HFFc6 (cell line): ENCODE measurements around the gene RBP5. TPM values are rescaled to one million over a fixed set of nuclear protein-coding genes. Genes with fewer than 3 reads are reported as not detected.

Experiments
- DNase-seq: peaks from one replicate; pipeline ENCODE4 v3.0.0-alpha.2; 2018
- H3K27ac Mint-ChIP-seq: 2 replicates; pipeline ENCODE4 v1.8.0; 2020; ENCODE audit warnings: mild to moderate bottlenecking, mixed read lengths
- H3K27me3 Mint-ChIP-seq: 2 replicates; pipeline ENCODE4 v1.8.0; 2021; ENCODE audit warnings: mild to moderate bottlenecking, moderate library complexity, mixed read lengths; ENCODE audit not compliant: insufficient read depth
- H3K36me3 Mint-ChIP-seq: 2 replicates; pipeline ENCODE4 v1.8.0; 2021; ENCODE audit warnings: low read depth, mixed read lengths
- H3K4me1 Mint-ChIP-seq: 2 replicates; pipeline ENCODE4 v1.8.0; 2020; ENCODE audit warnings: low read depth, mixed read lengths
- H3K4me3 Mint-ChIP-seq: 2 replicates; pipeline ENCODE4 v1.8.0; 2020; ENCODE audit warnings: mild to moderate bottlenecking, moderate library complexity, mixed read lengths
- H3K9me3 Mint-ChIP-seq: 2 replicates; pipeline ENCODE4 v1.8.0; 2020; ENCODE audit warnings: mild to moderate bottlenecking, mixed read lengths
- CTCF ChIP-seq: fragments of 200-600 bp; sonication (generic); IDR thresholded peaks from 2 replicates; pipeline ENCODE4 v1.5.0; 2021; ENCODE audit warnings: antibody characterized with exemption, mild to moderate bottlenecking
- total RNA-seq, 6 experiments: library from RNA; stranded (reverse); fragmentation: NEBNext Ultra II Directional; extraction: Animal tissue kit (Norgen Biotek cat#: 25700); gene quantifications; 2 replicates in 1 of 6; 3 replicates in 5 of 6; pipeline ENCODE4 v1.2.3, GENCODE V29; 2021

Gene RBP5
- total RNA-seq, 6 experiments from 2014 or later, result not detected

- H3K36me3 Mint-ChIP-seq, result peaks cover 20% of the 10 kb centered on the region
- no peak overlapping the region for H3K27ac Mint-ChIP-seq
Observed at GRCh38 chr12:7136071-7136470, 7.4 kb upstream of the RBP5 start.

GRCh38 chr12:7134396-7135166 lies 5.9 kb upstream of the RBP5 start:
- no peaks in the 10 kb centered on the region for H3K9me3 Mint-ChIP-seq
- TF ChIP-seq CTCF, result no peak
- H3K36me3 Mint-ChIP-seq, result peaks cover 20% of the 10 kb centered on the region
- H3K27ac Mint-ChIP-seq, result no peak overlapping the region
- H3K4me3 Mint-ChIP-seq, result no peak overlapping the region
- no peak for DNase-seq
- peaks cover 9% of the 10 kb centered on the region for H3K4me1 Mint-ChIP-seq
- H3K27me3 Mint-ChIP-seq, result no peaks in the 10 kb centered on the region; the same call in 1 of the 2 replicates

More at GRCh38 chr12:7136071-7136470, 7.4 kb upstream of the RBP5 start:
- DNase-seq, result no peak
- Mint-ChIP-seq H3K9me3 (no peaks in the 10 kb centered on the region), H3K27me3 (no peaks in the 10 kb centered on the region; the same call in none of the 2 replicates), H3K4me3 (no peak overlapping the region), H3K4me1 (peaks cover 2% of the 10 kb centered on the region)
- no peak for TF ChIP-seq CTCF

GRCh38 chr12:7131502-7131866 lies 2.8 kb upstream of the RBP5 start:
- Mint-ChIP-seq H3K36me3 (peaks cover 14% of the 10 kb centered on the region), H3K27ac (no peak overlapping the region; the same call in 1 of the 2 replicates), H3K4me1 (peaks cover 17% of the 10 kb centered on the region), H3K27me3 (peaks cover 1% of the 10 kb centered on the region; the same call in 1 of the 2 replicates), H3K9me3 (no peaks in the 10 kb centered on the region), H3K4me3 (peak overlapping the region; percentile 86)
- no peak for DNase-seq
- no peak for TF ChIP-seq CTCF

- no peak for TF ChIP-seq CTCF
- peak; percentile 31 for DNase-seq
Observed at GRCh38 chr12:7130701-7131501, 2.2 kb upstream of the RBP5 start.

GRCh38 chr12:7129872-7130691 lies 1.4 kb upstream of the RBP5 start, which contains the start of gene CLSTN3:
Gene CLSTN3, plus strand, starts transcription at chr12:7130371. Its CDS starts 278 bp downstream, at chr12:7130649.
- no peak for TF ChIP-seq CTCF
- Mint-ChIP-seq H3K36me3 (peaks cover 7% of the 10 kb centered on the region), H3K9me3 (no peaks in the 10 kb centered on the region), H3K27me3 (peaks cover 1% of the 10 kb centered on the region; the same call in 1 of the 2 replicates), H3K27ac (peak within 1 kb of the TSS; percentile 42), H3K4me1 (peaks cover 17% of the 10 kb centered on the region), H3K4me3 (peak within 1 kb of the TSS; percentile 86)
- peak; percentile 63 for DNase-seq

More at GRCh38 chr12:7130701-7131501, 2.2 kb upstream of the RBP5 start:
- Mint-ChIP-seq H3K4me3 (peak overlapping the region; percentile 86), H3K36me3 (peaks cover 14% of the 10 kb centered on the region), H3K9me3 (no peaks in the 10 kb centered on the region), H3K4me1 (peaks cover 17% of the 10 kb centered on the region), H3K27ac (peak overlapping the region; percentile 42), H3K27me3 (peaks cover 1% of the 10 kb centered on the region; the same call in 1 of the 2 replicates)
